ENCODE data around the gene PALD1.

PALD1 gene

GRCh38 chr10:70615784-70616522 is 137.4 kb downstream of the PALD1 start:
- DNase-seq = no peak

GRCh38 chr10:70616761-70617160 is 138.2 kb downstream of the PALD1 start:
- DNase-seq = peak in 1 of 2 donors; percentile 47

Measured in CD4-positive, alpha-beta T cell treated with Interferon alpha-2 for 1 hour (primary cell).